Measurements from ENCODE around the gene FAM131B.
A peak's percentile ranks its signal among the peaks of the same experiment; 100 is the strongest.
"Not testable (repeated sequence)": the region's sequence is repeated elsewhere in the genome, so short reads cannot be mapped to it uniquely, and the experiment has no call there.

Gene FAM131B
- 0.79 to 20.1 (median 4.9) reads per million in 9 experiments for total RNA-seq

DNA sequence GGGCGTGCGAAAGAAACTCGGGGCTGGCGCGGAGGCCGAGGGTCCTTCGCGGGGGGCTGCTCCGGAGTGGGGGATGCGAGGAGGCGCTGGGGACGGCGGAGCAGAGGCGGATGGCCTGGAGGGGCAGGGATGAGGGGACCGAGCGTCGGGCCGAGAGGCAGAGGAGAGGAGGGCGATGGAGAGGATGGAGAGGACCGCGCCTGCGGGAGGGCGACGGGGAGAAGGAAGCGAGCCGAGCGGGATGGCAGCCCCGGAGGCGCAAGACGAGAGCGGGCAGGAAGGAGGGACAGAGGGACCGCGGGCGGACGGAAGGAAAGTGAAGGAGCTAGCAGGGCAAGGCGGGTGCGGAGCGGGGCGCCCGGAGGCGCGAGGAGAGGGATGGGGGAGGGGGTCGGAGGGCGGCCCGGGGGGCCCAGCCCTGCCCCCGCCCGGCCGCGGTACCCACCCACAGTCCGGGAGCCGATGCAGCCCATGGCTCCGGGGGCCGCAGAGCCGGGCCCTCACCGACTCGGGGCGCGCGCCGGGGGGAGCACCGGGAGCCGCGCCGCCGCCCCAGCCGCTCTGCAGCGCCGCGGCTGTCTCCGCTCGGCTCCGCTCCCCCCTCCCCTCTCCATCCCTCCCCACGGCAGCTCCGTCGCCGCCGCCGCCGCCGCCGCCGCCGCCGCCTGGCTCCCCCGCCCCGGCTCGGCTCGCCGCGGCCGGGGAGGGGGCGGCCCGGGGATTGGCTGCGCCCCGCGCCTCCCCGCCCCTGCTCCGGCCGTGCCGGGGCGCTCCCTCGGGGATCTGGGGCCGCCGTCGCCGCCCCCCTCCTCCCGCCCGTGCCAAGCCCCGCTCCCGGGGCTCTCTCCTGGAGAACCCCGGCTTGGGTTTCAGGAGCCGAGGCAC lies at the start of gene FAM131B:
Gene FAM131B, minus strand, starts transcription at position 583 of the 885 bp plus-strand sequence. Its CDS starts 110 bp downstream, at position 473.
- H3K9me3 Mint-ChIP-seq: no peaks in the 10 kb centered on the region
- DNase-seq (peak in 2 of 3 experiments; percentile 28 to 30), ATAC-seq (replicated peaks) (peak; percentile 86)
- H3K4me3 Mint-ChIP-seq: peak within 1 kb of the TSS; percentile 52 to 87
- peaks cover 16 to 26% of the 10 kb centered on the region in 2 donors for H3K27me3 Mint-ChIP-seq
- peaks cover 9 to 10% of the 10 kb centered on the region in 2 donors for H3K4me1 Mint-ChIP-seq (ENCODE audit: low read depth in 2 of 2)
- H3K27ac Mint-ChIP-seq: peak within 1 kb of the TSS in 1 of 2 donors; percentile 83
- H3K36me3 Mint-ChIP-seq (ENCODE audit: insufficient read depth): no peaks in the 10 kb centered on the region

DNA sequence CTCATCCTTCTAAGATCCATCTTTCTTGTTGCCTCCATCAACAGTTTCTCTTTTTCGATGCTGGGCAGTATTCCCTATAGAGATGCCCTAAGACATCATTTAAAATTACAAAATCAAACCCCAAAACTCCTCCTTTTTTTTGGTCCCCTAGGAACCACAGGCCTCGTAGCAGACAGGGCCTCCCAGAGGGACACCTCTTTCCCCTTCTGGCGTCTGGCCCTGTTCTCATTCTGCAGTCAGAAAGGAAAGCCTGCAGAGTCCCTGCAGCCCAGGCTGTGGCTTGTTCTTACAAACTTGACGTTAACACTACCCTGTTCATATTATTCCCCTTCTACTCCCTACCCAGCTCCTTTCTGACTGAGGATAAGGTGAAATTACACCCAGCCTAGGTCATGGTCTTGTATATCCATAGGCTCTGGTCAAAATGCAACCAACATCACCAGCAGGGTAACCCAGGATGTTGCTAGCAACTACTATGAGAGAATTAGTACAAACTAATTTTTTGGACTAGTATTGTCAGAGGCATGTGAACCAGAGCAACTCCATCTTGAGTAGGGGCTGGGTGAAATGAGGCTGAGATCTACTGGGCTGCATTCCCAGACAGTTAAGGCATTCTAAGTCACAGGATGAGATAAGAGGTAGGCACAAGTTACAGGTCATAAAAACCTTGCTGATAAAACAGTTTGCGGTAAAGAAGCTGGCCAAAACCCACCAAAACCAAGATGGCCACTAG lies 49.6 kb upstream of the FAM131B start:
- Mint-ChIP-seq H3K4me3 (no peak overlapping the region), H3K9me3 (no peaks in the 10 kb centered on the region), H3K27me3 (peaks cover 52 to 72% of the 10 kb centered on the region in 2 donors), H3K36me3 (ENCODE audit: insufficient read depth) (peaks cover 4% of the 10 kb centered on the region), H3K27ac (no peak overlapping the region), H3K4me1 (ENCODE audit: low read depth in 2 of 2) (peaks cover 15 to 19% of the 10 kb centered on the region in 2 donors)
- no peak for ATAC-seq (replicated peaks)
- no peak for DNase-seq

- Mint-ChIP-seq H3K4me3 (no peak overlapping the region), H3K27ac (no peak overlapping the region), H3K27me3 (peaks cover 45 to 67% of the 10 kb centered on the region in 2 donors), H3K36me3 (ENCODE audit: insufficient read depth) (peaks cover 4% of the 10 kb centered on the region), H3K4me1 (ENCODE audit: low read depth in 2 of 2) (peaks cover 22 to 28% of the 10 kb centered on the region in 2 donors), H3K9me3 (no peaks in the 10 kb centered on the region)
- ATAC-seq (replicated peaks) (no peak), DNase-seq (no peak)
Observed at GRCh38 chr7:143410521-143411004, 48.0 kb upstream of the FAM131B start.

- peaks cover 35 to 54% of the 10 kb centered on the region in 2 donors for H3K27me3 Mint-ChIP-seq
- peak within 1 kb of the TSS; percentile 90 to 91 for H3K27ac Mint-ChIP-seq
- DNase-seq (no peak), ATAC-seq (replicated peaks) (peak; percentile 29)
- peaks cover 26 to 31% of the 10 kb centered on the region in 2 donors for H3K4me1 Mint-ChIP-seq (ENCODE audit: low read depth in 2 of 2)
- no peaks in the 10 kb centered on the region for H3K9me3 Mint-ChIP-seq
- H3K4me3 Mint-ChIP-seq: peak within 1 kb of the TSS; percentile 88 to 91
- peaks cover 6% of the 10 kb centered on the region for H3K36me3 Mint-ChIP-seq (ENCODE audit: insufficient read depth)
Observed at GRCh38 chr7:143408686-143409561, 46.4 kb upstream of the FAM131B start, which contains the start of gene EPHA1. TSS of gene EPHA1 (minus strand) at chr7:143408856. CDS start at chr7:143408805, 51 bp downstream.

GRCh38 chr7:143408252-143408685 lies 45.8 kb upstream of the FAM131B start:
- peak overlapping the region in 1 of 2 donors; percentile 91 for H3K27ac Mint-ChIP-seq
- ATAC-seq (replicated peaks) (no peak), DNase-seq (no peak)
- H3K9me3 Mint-ChIP-seq: no peaks in the 10 kb centered on the region
- peaks cover 33 to 51% of the 10 kb centered on the region in 2 donors for H3K27me3 Mint-ChIP-seq
- peak overlapping the region; percentile 88 to 91 for H3K4me3 Mint-ChIP-seq
- H3K36me3 Mint-ChIP-seq (ENCODE audit: insufficient read depth): peaks cover 6% of the 10 kb centered on the region
- peaks cover 26 to 31% of the 10 kb centered on the region in 2 donors for H3K4me1 Mint-ChIP-seq (ENCODE audit: low read depth in 2 of 2)

GRCh38 chr7:143407287-143408251 lies 45.1 kb upstream of the FAM131B start:
- Mint-ChIP-seq H3K27me3 (peaks cover 28 to 44% of the 10 kb centered on the region in 2 donors), H3K4me1 (ENCODE audit: low read depth in 2 of 2) (peaks cover 26 to 31% of the 10 kb centered on the region in 2 donors), H3K27ac (peak overlapping the region; percentile 90 to 91), H3K4me3 (peak overlapping the region; percentile 88 to 91), H3K36me3 (ENCODE audit: insufficient read depth) (peaks cover 6% of the 10 kb centered on the region), H3K9me3 (no peaks in the 10 kb centered on the region)
- ATAC-seq (replicated peaks): peak; percentile 94
- peak; percentile 52 to 65 (median 59) for DNase-seq

- Mint-ChIP-seq H3K4me1 (ENCODE audit: low read depth in 2 of 2) (peaks cover 26 to 31% of the 10 kb centered on the region in 2 donors), H3K27ac (peak overlapping the region in 1 of 2 donors; percentile 59), H3K27me3 (peaks cover 13 to 33% of the 10 kb centered on the region in 2 donors), H3K4me3 (no peak overlapping the region), H3K36me3 (ENCODE audit: insufficient read depth) (peaks cover 6% of the 10 kb centered on the region), H3K9me3 (no peaks in the 10 kb centered on the region)
- DNase-seq (no peak), ATAC-seq (replicated peaks) (no peak)
Observed at GRCh38 chr7:143406002-143406357, 43.5 kb upstream of the FAM131B start.

DNA sequence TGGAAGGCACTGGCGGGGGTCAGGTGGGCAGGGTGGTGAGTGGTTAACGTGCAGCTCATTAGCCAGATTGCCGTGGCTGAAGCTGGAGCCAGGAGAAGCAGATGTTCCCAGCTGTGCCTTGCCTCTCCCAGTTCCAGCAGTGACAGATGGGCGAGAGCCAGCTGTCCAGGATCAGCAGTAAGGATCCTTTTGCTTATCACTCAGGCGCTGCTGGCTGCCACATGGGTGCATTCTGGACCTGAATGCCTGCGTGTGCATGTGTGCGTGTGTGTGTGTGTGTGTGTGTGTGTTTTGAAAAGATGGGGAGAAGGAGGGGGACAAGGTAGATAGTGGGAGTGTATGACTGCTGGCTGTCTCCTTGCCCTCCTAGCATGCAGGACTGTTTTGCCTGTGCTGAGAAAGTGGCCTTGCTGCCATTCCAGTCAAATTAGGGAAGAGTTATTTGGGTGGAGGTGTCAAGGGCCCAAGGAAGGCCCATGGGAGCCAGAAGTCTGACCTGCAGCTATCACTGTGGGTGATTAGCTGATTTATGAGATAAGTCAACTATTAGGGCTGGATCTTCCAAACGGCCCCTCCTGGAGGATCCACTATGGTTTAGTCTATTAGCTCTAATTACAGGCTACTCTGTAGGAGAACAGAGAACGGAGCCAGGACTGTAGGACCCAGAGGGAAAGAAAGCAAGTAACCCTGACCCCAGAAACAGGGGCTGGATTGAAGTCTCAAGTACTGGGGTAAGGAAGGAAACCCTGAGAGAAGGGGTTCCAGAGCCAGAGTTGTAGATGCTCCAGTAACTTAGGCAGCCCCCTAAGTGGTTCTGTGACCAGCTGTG lies 42.9 kb upstream of the FAM131B start:
- no peak overlapping the region for H3K4me3 Mint-ChIP-seq
- no peaks in the 10 kb centered on the region for H3K9me3 Mint-ChIP-seq
- H3K36me3 Mint-ChIP-seq (ENCODE audit: insufficient read depth): peaks cover 6% of the 10 kb centered on the region
- ATAC-seq (replicated peaks) (no peak), DNase-seq (no peak)
- H3K27me3 Mint-ChIP-seq: peaks cover 8 to 29% of the 10 kb centered on the region in 2 donors
- peak overlapping the region in 1 of 2 donors; percentile 59 for H3K27ac Mint-ChIP-seq
- peaks cover 26 to 31% of the 10 kb centered on the region in 2 donors for H3K4me1 Mint-ChIP-seq (ENCODE audit: low read depth in 2 of 2)

- H3K27ac Mint-ChIP-seq; H3K9me3 Mint-ChIP-seq; H3K36me3 Mint-ChIP-seq (ENCODE audit: insufficient read depth): not testable (repeated sequence)
Observed at GRCh38 chr7:143402233-143402632, 39.7 kb upstream of the FAM131B start.

GRCh38 chr7:143401265-143401664 lies 38.8 kb upstream of the FAM131B start:
- Mint-ChIP-seq H3K36me3 (ENCODE audit: insufficient read depth) (peaks cover 5% of the 10 kb centered on the region), H3K27me3 (no peaks in the 10 kb centered on the region), H3K4me3 (no peak overlapping the region), H3K27ac (peak overlapping the region in 1 of 2 donors; percentile 41), H3K9me3 (no peaks in the 10 kb centered on the region), H3K4me1 (ENCODE audit: low read depth in 2 of 2) (peaks cover 5 to 10% of the 10 kb centered on the region in 2 donors)
- ATAC-seq (replicated peaks) (no peak), DNase-seq (no peak)

More at GRCh38 chr7:143402233-143402632, 39.7 kb upstream of the FAM131B start:
- H3K4me1 Mint-ChIP-seq (ENCODE audit: low read depth in 2 of 2): peaks cover 8 to 17% of the 10 kb centered on the region in 2 donors
- H3K27me3 Mint-ChIP-seq; DNase-seq; H3K4me3 Mint-ChIP-seq; ATAC-seq (replicated peaks): not testable (repeated sequence)

GRCh38 chr7:143399642-143400041 lies 37.1 kb upstream of the FAM131B start:
- no peaks in the 10 kb centered on the region for H3K9me3 Mint-ChIP-seq
- H3K27me3 Mint-ChIP-seq: no peaks in the 10 kb centered on the region
- peaks cover 5 to 7% of the 10 kb centered on the region in 2 donors for H3K4me1 Mint-ChIP-seq (ENCODE audit: low read depth in 2 of 2)
- no peak for ATAC-seq (replicated peaks)
- H3K4me3 Mint-ChIP-seq: no peak overlapping the region
- H3K36me3 Mint-ChIP-seq (ENCODE audit: insufficient read depth): peaks cover 3% of the 10 kb centered on the region
- no peak for DNase-seq
- no peak overlapping the region for H3K27ac Mint-ChIP-seq

Data from effector memory CD8-positive, alpha-beta T cell (primary cell).